SK-N-MC (cell line): ENCODE measurements around the gene LSM4.

ENCODE experiments used
- EZH2 ChIP-seq: fragments of 200-600 bp; sonication (generic); IDR thresholded peaks from one replicate; pipeline ENCODE4 v1.6.1; 2017; ENCODE audit warnings: antibody characterized with exemption
- POLR2AphosphoS5 ChIP-seq: IDR thresholded peaks from 2 replicates; pipeline ENCODE4 v1.6.1; 2012; ENCODE audit warnings: mild to moderate bottlenecking, low read depth, low read length, borderline replicate concordance

DNA sequence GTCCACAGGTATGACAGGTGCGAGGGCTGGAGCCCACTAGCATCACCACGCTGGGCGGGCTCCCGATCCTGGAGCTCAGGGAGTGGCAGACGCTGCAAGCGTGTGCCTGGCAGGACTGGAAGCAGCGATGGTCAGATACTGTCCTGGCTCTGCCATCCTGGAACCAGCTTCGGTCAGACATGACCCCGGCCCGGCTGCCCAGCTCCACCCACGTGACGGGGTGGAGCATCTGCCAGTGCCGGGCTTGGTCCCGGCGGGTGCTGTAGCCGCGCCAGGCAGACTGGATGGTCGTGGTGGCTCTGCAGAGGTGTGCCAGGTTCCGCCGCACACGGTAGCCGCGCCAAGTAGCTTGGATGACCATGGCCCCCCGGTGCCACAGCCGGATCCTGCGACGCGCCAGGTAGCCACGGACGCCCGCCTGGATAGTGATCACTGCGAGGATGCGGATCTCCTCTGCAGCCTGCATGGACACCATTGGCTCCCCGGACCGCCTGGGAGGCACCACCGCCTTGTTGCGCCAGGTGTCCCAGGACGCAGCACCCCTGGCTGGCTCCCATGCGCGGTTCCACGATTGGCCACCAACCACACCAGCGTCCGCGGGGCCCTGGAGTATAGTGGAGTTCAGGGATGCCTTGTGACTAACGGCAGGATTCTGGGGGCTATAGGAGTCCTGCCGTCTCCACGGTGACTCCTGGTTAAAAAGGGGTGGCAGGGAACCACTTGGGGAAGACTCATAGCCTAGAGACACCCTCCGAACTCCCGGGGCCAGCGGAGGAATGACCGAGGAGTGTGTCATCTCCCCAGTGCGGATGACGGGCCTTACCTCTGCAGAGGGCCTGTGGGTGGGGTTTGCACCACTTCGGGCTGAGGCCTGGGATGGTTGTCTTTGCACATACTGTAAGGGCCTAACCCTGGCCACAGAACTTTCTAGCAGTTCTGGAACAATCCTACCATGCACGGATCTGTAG, 65.1 kb downstream of the LSM4 start:
- no peak for TF ChIP-seq EZH2
- TF ChIP-seq POLR2AphosphoS5: no peak
